ENCODE data around the gene TEX13D.
"Not testable (repeated sequence)": the region's sequence is repeated elsewhere in the genome, so short reads cannot be mapped to it uniquely, and the experiment has no call there.

The TEX13D gene

GRCh38 chrX:124332481-124333424 is at the start of gene TEX13D:
Gene TEX13D (plus strand): TSS chrX:124332660. CDS start chrX:124332918, 258 bp downstream.
- DNase-seq, result no peak

DNA sequence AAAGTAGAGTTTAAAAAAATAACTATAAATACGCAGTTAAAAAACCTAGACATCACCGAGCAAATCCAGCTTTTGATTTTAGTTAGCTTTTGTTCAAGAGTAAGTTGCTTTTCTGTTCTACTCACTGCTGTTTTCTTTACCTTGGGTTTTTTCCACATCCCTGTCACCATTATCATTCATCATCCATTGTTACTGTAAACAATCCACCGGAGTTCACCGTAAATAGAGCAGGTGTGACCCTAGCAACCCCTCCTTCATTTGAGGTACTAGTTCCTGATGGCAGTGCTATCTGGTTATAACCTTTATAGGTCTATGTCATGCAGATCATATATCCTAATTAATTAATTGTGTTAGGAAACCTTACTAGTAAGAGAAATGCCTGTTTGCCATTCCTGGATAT is 43.0 kb upstream of the TEX13D start:
- DNase-seq, result no peak

DNA sequence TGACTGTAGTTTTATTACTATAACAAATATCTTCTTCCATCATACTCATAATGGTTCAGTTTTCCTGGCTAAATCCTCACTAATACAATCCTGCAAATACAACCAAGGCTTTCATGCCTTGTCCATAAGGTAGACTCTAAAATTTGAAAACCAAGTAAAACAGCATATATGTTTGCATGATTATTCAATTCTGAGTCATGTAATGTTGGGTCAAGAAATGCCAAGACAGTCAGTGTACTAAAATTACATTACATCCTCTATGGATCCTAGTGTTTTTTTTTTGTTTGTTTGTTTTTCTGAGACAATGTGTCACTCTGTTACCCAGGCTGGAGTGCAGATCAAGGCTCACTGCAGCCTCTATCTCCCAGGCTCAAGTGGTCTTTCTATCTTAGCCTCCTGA is 38.6 kb upstream of the TEX13D start:
- no peak for DNase-seq

GRCh38 chrX:124299323-124299722 is 33.1 kb upstream of the TEX13D start:
- DNase-seq, result not testable (repeated sequence)

- no peak for DNase-seq
These were observed 32.1 kb upstream of the TEX13D start for GRCh38 chrX:124300405-124300804.

GRCh38 chrX:124307253-124307907 is 25.1 kb upstream of the TEX13D start:
- DNase-seq, result no peak

- DNase-seq, result no peak
These were observed 6.7 kb upstream of the TEX13D start for GRCh38 chrX:124325732-124326131.

DNA sequence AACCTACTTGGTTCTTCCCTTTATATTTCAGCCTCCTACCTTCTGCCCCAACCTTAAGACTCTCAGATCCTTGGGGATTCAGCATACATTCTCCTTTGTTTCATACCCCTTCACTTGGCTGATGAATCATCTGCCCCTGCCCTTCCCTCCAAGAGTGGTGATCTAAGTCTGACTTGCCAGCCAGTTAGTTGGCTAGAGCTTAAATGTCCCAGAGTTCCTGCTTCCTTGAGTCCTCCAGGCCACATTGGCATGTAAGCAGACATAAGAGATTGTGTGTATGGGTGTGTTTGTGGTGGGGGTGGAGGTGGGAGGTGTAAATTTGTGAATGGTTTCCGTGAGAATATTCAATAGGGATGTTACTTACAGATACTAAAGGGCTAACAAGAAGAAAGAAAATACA is 3.7 kb upstream of the TEX13D start:
- no peak for DNase-seq

DNA sequence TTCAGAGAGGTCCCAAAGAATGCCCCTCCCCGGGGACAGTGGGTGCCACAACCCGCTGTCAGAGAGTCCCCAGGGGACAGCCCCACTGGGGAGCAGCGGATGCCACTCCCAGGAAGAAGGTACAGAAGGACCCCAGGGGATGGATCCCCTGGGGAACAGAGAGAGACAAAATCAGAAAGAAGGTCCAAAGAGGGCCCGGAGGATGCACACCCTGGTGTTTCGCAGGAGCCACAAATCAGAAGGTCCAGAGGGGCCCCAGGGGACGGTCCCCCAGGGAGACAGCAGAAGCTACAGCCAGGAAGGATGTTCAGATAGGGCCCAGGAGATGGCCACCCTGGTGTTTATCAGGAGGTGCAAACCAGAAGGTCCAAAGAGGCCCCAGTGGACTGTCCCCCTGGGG is 1.4 kb downstream of the TEX13D start:
- DNase-seq, result no peak

GRCh38 chrX:124334555-124334954 is 2.1 kb downstream of the TEX13D start:
- DNase-seq, result not testable (repeated sequence)

- DNase-seq, result no peak
These were observed 3.1 kb downstream of the TEX13D start for GRCh38 chrX:124335598-124335997.

DNA sequence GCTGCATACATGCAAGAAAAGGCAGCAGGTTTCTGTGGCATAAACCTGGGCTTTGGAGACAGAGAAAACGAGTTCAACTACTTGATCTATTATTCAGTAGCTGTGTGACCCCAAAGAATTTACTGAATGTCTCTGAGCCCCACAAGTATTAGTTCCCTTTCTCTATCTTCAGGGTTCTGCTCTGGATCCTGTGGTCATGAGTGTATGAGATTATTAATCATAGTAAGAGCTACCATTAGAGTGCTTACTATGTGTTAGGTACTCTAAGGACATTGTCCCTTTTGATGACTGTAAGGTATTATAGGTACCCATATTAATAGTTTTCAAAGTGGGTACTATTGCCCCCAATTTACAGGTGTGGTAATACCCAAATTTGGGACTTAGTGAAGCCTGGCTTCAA is 5.5 kb downstream of the TEX13D start:
- no peak for DNase-seq

GRCh38 chrX:124338733-124339514 is 6.5 kb downstream of the TEX13D start:
- no peak for DNase-seq

GRCh38 chrX:124341396-124342132 is 9.1 kb downstream of the TEX13D start:
- DNase-seq, result no peak

GRCh38 chrX:124342174-124342867 is 9.9 kb downstream of the TEX13D start:
- DNase-seq, result no peak

- no peak for DNase-seq
These were observed 10.6 kb downstream of the TEX13D start for GRCh38 chrX:124343016-124343415.

- no peak for DNase-seq
These were observed 11.8 kb downstream of the TEX13D start for GRCh38 chrX:124344246-124344645.

- DNase-seq, result no peak
These were observed 13.8 kb downstream of the TEX13D start, which contains the start of gene SH2D1A for GRCh38 chrX:124346117-124346876. Gene SH2D1A (plus strand): TSS chrX:124346563. CDS start chrX:124346643, 80 bp downstream.

DNA sequence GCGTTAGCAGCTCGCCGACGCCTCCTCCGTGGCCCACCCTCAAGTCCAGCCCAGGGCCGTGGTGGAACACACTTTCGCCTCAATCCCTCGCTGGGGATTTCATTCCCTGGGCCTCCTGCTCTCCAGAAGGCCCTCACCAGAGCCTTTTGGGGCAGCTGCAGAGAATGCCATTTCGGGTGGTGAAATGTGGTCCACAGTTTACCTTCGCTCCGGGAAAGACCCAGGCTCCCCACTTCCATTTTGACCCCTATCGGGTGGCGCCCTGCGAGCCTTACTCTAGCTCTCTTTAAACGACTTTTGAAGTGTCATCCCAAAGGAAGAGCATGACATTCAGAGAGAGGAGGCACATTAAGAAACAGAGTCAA is 14.4 kb downstream of the TEX13D start:
- DNase-seq, result no peak

- DNase-seq, result no peak
These were observed 14.8 kb downstream of the TEX13D start for GRCh38 chrX:124347242-124347641.

GRCh38 chrX:124348182-124348581 is 15.7 kb downstream of the TEX13D start:
- DNase-seq, result no peak
